GF-D8 (cell line): ENCODE data around the gene RAB8A.

Source experiments
- DNase-seq: peaks from one replicate; lab custom pipeline; 2025; lab: John Stamatoyannopoulos, UW

Gene RAB8A

GRCh38 chr19:16180611-16181010 is 68.9 kb downstream of the RAB8A start:
- DNase-seq, result no peak
